GM21423 (cell line): ENCODE measurements around the gene TENT4A.

ENCODE experiments used
- ATAC-seq: cut with Tn5 transposase; IDR thresholded peaks from one replicate; pipeline ENCODE4 v1.9.1; 2021; ENCODE audit warnings: mild to moderate bottlenecking, moderate library complexity; ENCODE audit not compliant: unreplicated experiment

Gene TENT4A

GRCh38 chr5:6700074-6700684 lies 13.1 kb upstream of the TENT4A start:
- no peak for ATAC-seq

- ATAC-seq: no peak
Measured at GRCh38 chr5:6700685-6701355, 12.4 kb upstream of the TENT4A start.

GRCh38 chr5:6701491-6701890 lies 11.7 kb upstream of the TENT4A start:
- no peak for ATAC-seq

- no peak for ATAC-seq
Measured at GRCh38 chr5:6702633-6703032, 10.6 kb upstream of the TENT4A start.

GRCh38 chr5:6703806-6704205 lies 9.4 kb upstream of the TENT4A start:
- ATAC-seq: no peak

GRCh38 chr5:6704361-6704851 lies 8.8 kb upstream of the TENT4A start:
- ATAC-seq: no peak

- peak; percentile 62 for ATAC-seq
Measured at GRCh38 chr5:6705088-6705487, 8.1 kb upstream of the TENT4A start.

GRCh38 chr5:6705959-6706358 lies 7.3 kb upstream of the TENT4A start:
- no peak for ATAC-seq

GRCh38 chr5:6707852-6708251 lies 5.4 kb upstream of the TENT4A start:
- no peak for ATAC-seq

GRCh38 chr5:6708814-6709213 lies 4.4 kb upstream of the TENT4A start:
- ATAC-seq: no peak

GRCh38 chr5:6710070-6710469 lies 3.2 kb upstream of the TENT4A start:
- ATAC-seq: no peak

- no peak for ATAC-seq
Measured at GRCh38 chr5:6710551-6711318, 2.5 kb upstream of the TENT4A start.

GRCh38 chr5:6711409-6712141 lies 1.7 kb upstream of the TENT4A start:
- no peak for ATAC-seq

GRCh38 chr5:6712142-6712576 lies 1.1 kb upstream of the TENT4A start:
- peak; percentile 15 for ATAC-seq

- ATAC-seq: peak; percentile 64
Measured at GRCh38 chr5:6712577-6713273, 507 bp upstream of the TENT4A start.

- no peak for ATAC-seq
Measured at GRCh38 chr5:6714226-6715041, 1.2 kb downstream of the TENT4A start.

- no peak for ATAC-seq
Measured at GRCh38 chr5:6715271-6715670, 2.0 kb downstream of the TENT4A start.

GRCh38 chr5:6715758-6716628 lies 2.8 kb downstream of the TENT4A start:
- ATAC-seq: no peak
